Esophagus squamous epithelium (tissue), 4 donors: ENCODE data around the gene TSPAN5.

ENCODE experiments used
- CTCF ChIP-seq, 6 experiments: fragments of 450-650 bp in 4 of 6; fragments of 200-600 bp in 2 of 6; sonication (generic) in 2 of 6; IDR thresholded peaks; one replicate each; pipeline ENCODE4 v1.5.1; 2016 to 2019; ENCODE audit warnings: antibody characterized with exemption in 6 of 6, mild to moderate bottlenecking in 4 of 6, moderate library complexity in 4 of 6
- POLR2A ChIP-seq, 4 donors: fragments of 450-650 bp; IDR thresholded peaks; one replicate each; pipeline ENCODE4 v1.6.1; 2017; ENCODE audit warnings: antibody characterized with exemption in 4 of 4, mild to moderate bottlenecking in 4 of 4, moderate library complexity in 3 of 4

- TF ChIP-seq CTCF (IDR thresholded peaks at IDR 0.05) (no peak), POLR2A (IDR thresholded peaks at IDR 0.05) (no peak)
Measured at GRCh38 chr4:98617358-98618047, 40.9 kb downstream of the TSPAN5 start.
